HL-60 (cell line): ENCODE measurements around the gene FAM13C.

Experiments
- GABPA ChIP-seq: IDR thresholded peaks from 2 replicates; pipeline ENCODE4 v1.6.1; 2012; ENCODE audit warnings: low read depth
- POLR2AphosphoS5 ChIP-seq: IDR thresholded peaks from 2 replicates; pipeline ENCODE4 v1.6.1; 2012; ENCODE audit warnings: low read depth
- REST ChIP-seq: IDR thresholded peaks from 2 replicates; pipeline ENCODE4 v1.6.1; 2012; ENCODE audit warnings: low read depth; ENCODE audit not compliant: insufficient replicate concordance
- SPI1 ChIP-seq: IDR thresholded peaks from 2 replicates; pipeline ENCODE4 v1.6.1; 2012; ENCODE audit warnings: low read depth, mild to moderate bottlenecking, borderline replicate concordance
- TF ChIP-seq, protein P1 (sequence below): IDR thresholded peaks from one replicate; pipeline ENCODE4 v1.5.1; 2011; ENCODE audit warnings: low read length, control low read depth, inconsistent platforms; ENCODE audit not compliant: insufficient read depth

- TF ChIP-seq, protein P1, sequence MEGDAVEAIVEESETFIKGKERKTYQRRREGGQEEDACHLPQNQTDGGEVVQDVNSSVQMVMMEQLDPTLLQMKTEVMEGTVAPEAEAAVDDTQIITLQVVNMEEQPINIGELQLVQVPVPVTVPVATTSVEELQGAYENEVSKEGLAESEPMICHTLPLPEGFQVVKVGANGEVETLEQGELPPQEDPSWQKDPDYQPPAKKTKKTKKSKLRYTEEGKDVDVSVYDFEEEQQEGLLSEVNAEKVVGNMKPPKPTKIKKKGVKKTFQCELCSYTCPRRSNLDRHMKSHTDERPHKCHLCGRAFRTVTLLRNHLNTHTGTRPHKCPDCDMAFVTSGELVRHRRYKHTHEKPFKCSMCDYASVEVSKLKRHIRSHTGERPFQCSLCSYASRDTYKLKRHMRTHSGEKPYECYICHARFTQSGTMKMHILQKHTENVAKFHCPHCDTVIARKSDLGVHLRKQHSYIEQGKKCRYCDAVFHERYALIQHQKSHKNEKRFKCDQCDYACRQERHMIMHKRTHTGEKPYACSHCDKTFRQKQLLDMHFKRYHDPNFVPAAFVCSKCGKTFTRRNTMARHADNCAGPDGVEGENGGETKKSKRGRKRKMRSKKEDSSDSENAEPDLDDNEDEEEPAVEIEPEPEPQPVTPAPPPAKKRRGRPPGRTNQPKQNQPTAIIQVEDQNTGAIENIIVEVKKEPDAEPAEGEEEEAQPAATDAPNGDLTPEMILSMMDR, result no peak
- TF ChIP-seq REST (no peak), GABPA (no peak), POLR2AphosphoS5 (no peak), SPI1 (no peak)
These were observed 21.1 kb upstream of the FAM13C start for GRCh38 chr10:59383436-59383835.
